GM18505 (cell line): ENCODE measurements around the gene CD99L2.

Experiments
- ATAC-seq: cut with Tn5 transposase; IDR thresholded peaks from one replicate; pipeline ENCODE4 v1.9.1; 2021; ENCODE audit not compliant: unreplicated experiment
- POLR2A ChIP-seq: IDR thresholded peaks from 4 replicates; pipeline ENCODE4 v1.6.1; 2011; ENCODE audit warnings: borderline replicate concordance; ENCODE audit not compliant: insufficient read depth, insufficient read length; ENCODE audit errors: extremely low read depth

The CD99L2 gene

GRCh38 chrX:150775569-150776350 is 122.7 kb downstream of the CD99L2 start:
- TF ChIP-seq POLR2A = no peak
- ATAC-seq = no peak

GRCh38 chrX:150774798-150775568 is 123.5 kb downstream of the CD99L2 start:
- TF ChIP-seq POLR2A = no peak
- ATAC-seq = no peak

- no peak for TF ChIP-seq POLR2A
- ATAC-seq = no peak
Observed at GRCh38 chrX:150773634-150774033, 124.8 kb downstream of the CD99L2 start.

GRCh38 chrX:150773117-150773516 is 125.4 kb downstream of the CD99L2 start:
- TF ChIP-seq POLR2A = no peak
- no peak for ATAC-seq

- TF ChIP-seq POLR2A = no peak
- ATAC-seq = peak; percentile 90
Observed at GRCh38 chrX:150772150-150772970, 126.1 kb downstream of the CD99L2 start.

GRCh38 chrX:150771116-150771515 is 127.4 kb downstream of the CD99L2 start:
- ATAC-seq = no peak
- no peak for TF ChIP-seq POLR2A

GRCh38 chrX:150770623-150771022 is 127.8 kb downstream of the CD99L2 start:
- ATAC-seq = no peak
- TF ChIP-seq POLR2A = no peak

- no peak for TF ChIP-seq POLR2A
- ATAC-seq = no peak
Observed at GRCh38 chrX:150769408-150769807, 129.1 kb downstream of the CD99L2 start.

- ATAC-seq = no peak
- TF ChIP-seq POLR2A = no peak
Observed at GRCh38 chrX:150768580-150769190, 129.8 kb downstream of the CD99L2 start.

GRCh38 chrX:150768132-150768485 is 130.4 kb downstream of the CD99L2 start:
- no peak for ATAC-seq

GRCh38 chrX:150767475-150768131 is 130.9 kb downstream of the CD99L2 start:
- no peak for TF ChIP-seq POLR2A
- no peak for ATAC-seq

More at GRCh38 chrX:150768132-150768485, 130.4 kb downstream of the CD99L2 start:
- TF ChIP-seq POLR2A = no peak

GRCh38 chrX:150767045-150767395 is 131.4 kb downstream of the CD99L2 start:
- no peak for ATAC-seq
- TF ChIP-seq POLR2A = no peak
